Ovary (tissue), 9 donors: ENCODE data around the gene P2RX6. TPM values are rescaled to one million over a fixed set of nuclear protein-coding genes. Genes with fewer than 3 reads are reported as not detected.

Experiments used
- DNase-seq, 5 donors: peaks; one replicate each; pipeline ENCODE4 v3.0.0-alpha.2; 2019 to 2020
- H3K27ac ChIP-seq, 2 donors: fragments of 200-600 bp; one replicate each; pipeline versions ENCODE4 v1.5.1 to v1.8.0; 2019 to 2022
- H3K27me3 ChIP-seq: fragments of 200-600 bp; one replicate; pipeline ENCODE4 v1.8.0; 2022
- H3K36me3 ChIP-seq: fragments of 200-600 bp; sonication (generic); one replicate; pipeline ENCODE4 v1.5.1; 2019
- H3K4me1 ChIP-seq: one replicate; pipeline ENCODE4 v1.8.1; 2013; ENCODE audit warnings: mild to moderate bottlenecking, moderate library complexity; ENCODE audit not compliant: insufficient read depth
- H3K4me3 ChIP-seq: fragments of 200-600 bp; sonication (generic); one replicate; pipeline ENCODE4 v1.5.1; 2017
- H3K9me3 ChIP-seq, 2 donors: fragments of 200-600 bp in 1 of 2; sonication (generic) in 1 of 2; one replicate each; pipeline versions ENCODE4 v1.5.1 to v1.8.1; 2013 to 2019; ENCODE audit warnings: mild to moderate bottlenecking in 1 of 2, moderate library complexity in 1 of 2
- EP300 ChIP-seq: sonication (generic); formaldehyde crosslinking; IDR thresholded peaks from one replicate; pipeline ENCODE4 v1.6.1; 2017; ENCODE audit warnings: antibody characterized with exemption
- POLR2A ChIP-seq: fragments of 450-650 bp; IDR thresholded peaks from one replicate; pipeline ENCODE4 v1.6.1; 2017; ENCODE audit warnings: antibody characterized with exemption, mild to moderate bottlenecking, moderate library complexity
- WGBS, 3 donors: extraction: QIAGEN DNeasy Blood & Tissue Kit in 1 of 3; methylation state at CpG; one replicate each; pipeline versions ENCODE4 v1.1.5 to v1.1.7; 2013 to 2017; 5-methylcytosine and 5-hydroxymethylcytosine counted together
- intact Hi-C, 4 donors: fragments of 100-400 bp; cut with DNase I; formaldehyde crosslinking; loops; one replicate each; pipeline versions ENCODE4 v1.11.0 to v1.15.1; 2022 to 2023
- microRNA counts: library from miRNA; unstranded; fragments of <30 nt; microRNA quantifications from one replicate; lab custom pipeline; 2016
- microRNA-seq, 3 donors: library from miRNA; unstranded; fragments of <30 nt; microRNA quantifications; one replicate each; pipeline versions ENCODE4 to v1.2.0, GENCODE V29; 2019 to 2020
- polyA plus RNA-seq, 2 donors: library from polyadenylated mRNA; stranded (reverse); fragments of 200-250 nt in 1 of 2; fragments of 350-450 nt in 1 of 2; fragmentation: Illumina TruSeq in 1 of 2; extraction: RNeasy Lipid Tissue Mini Kit (QIAGEN cat#74804) in 1 of 2; gene quantifications; one replicate each; pipeline ENCODE4 v1.2.3, GENCODE V29; 2013 to 2014
- small RNA-seq: library from RNA; depleted of rRNA; stranded (forward); fragments of <200 nt; gene quantifications from one replicate; pipeline ENCODE3, GENCODE V24; 2016
- total RNA-seq, 7 donors: library from RNA; depleted of rRNA in 2 of 7; stranded (reverse); fragments of >200 nt in 2 of 7; fragmentation: NEBNext Ultra II Directional in 3 of 7; extraction: Animal tissue kit (Norgen Biotek cat#: 25700) in 3 of 7; gene quantifications; one replicate each; pipeline versions ENCODE4 v1.1.0 to v1.2.4, GENCODE V29; 2016 to 2023
- TF ChIP-seq, protein P1 (sequence below), 3 donors: fragments of 450-650 bp in 2 of 3; fragments of 200-600 bp in 1 of 3; IDR thresholded peaks; one replicate each; pipeline versions ENCODE4 v1.5.1 to v1.8.0; 2016 to 2022; ENCODE audit warnings: antibody characterized with exemption in 3 of 3, mild to moderate bottlenecking in 1 of 3
- donor health status: DM: no; HTN: no; CAD: no; lungs with moderate emphysema.
- donor health status: DM: no; HTN: no; CAD: no.
- donor health status: Bipolar disorder and iron deficiency.
- donor health status: DM: yes; HTN: yes; CAD: no.
- donor health status: DM: no; HTN: no; CAD: no.
- donor health status: DM: yes; HTN: yes; CAD: no.

P2RX6 gene
- total and polyA plus RNA-seq, 9 donors: 0.47 to 1.6 (median 1.0) TPM

DNA sequence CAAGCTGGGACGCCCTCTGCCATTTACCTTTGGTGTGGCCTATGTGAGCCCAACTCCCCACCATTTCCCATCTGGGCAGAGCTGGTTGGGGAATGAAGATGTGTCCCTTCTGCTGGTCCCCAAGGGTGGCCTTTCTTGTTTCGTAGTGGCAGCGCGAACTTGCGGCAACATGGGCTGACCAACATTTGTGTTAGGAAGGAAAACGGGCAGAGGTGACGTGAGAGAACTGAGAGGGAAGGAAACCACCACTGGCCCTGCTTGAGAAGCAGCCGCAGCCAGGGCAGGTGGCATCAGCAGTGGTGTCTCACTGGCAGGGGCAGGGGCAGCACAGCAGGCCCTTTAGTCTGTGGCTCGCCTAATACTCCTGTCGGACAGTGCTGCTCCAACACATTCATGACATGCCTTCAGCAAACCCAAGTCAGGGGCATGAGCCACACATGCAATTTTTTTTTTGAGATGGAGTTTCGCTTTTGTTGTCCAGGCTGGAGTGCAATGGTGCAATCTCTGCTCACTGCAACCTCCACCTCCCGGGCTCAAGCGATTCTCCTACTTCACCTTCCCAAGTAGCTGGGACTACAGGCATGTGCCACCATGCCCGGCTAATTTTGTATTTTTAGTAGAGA lies 60.7 kb downstream of the P2RX6 start:
- Histone ChIP-seq H3K36me3 (no peaks in the 10 kb centered on the region), H3K27me3 (no peaks in the 10 kb centered on the region), H3K27ac (no peak overlapping the region), H3K9me3 (no peaks in the 10 kb centered on the region), H3K4me1 (no peaks in the 10 kb centered on the region), H3K4me3 (no peak overlapping the region)
- intact Hi-C loops: no loop called here
- TF ChIP-seq EP300: no peak
- TF ChIP-seq, protein P1, sequence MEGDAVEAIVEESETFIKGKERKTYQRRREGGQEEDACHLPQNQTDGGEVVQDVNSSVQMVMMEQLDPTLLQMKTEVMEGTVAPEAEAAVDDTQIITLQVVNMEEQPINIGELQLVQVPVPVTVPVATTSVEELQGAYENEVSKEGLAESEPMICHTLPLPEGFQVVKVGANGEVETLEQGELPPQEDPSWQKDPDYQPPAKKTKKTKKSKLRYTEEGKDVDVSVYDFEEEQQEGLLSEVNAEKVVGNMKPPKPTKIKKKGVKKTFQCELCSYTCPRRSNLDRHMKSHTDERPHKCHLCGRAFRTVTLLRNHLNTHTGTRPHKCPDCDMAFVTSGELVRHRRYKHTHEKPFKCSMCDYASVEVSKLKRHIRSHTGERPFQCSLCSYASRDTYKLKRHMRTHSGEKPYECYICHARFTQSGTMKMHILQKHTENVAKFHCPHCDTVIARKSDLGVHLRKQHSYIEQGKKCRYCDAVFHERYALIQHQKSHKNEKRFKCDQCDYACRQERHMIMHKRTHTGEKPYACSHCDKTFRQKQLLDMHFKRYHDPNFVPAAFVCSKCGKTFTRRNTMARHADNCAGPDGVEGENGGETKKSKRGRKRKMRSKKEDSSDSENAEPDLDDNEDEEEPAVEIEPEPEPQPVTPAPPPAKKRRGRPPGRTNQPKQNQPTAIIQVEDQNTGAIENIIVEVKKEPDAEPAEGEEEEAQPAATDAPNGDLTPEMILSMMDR (IDR thresholded peaks at IDR 0.05): no peak
- TF ChIP-seq POLR2A: no peak
- 84 to 93% (median 86%) methylated on average over 14 of the region's 14 CpGs for WGBS, 3 donors
- DNase-seq: no peak

DNA sequence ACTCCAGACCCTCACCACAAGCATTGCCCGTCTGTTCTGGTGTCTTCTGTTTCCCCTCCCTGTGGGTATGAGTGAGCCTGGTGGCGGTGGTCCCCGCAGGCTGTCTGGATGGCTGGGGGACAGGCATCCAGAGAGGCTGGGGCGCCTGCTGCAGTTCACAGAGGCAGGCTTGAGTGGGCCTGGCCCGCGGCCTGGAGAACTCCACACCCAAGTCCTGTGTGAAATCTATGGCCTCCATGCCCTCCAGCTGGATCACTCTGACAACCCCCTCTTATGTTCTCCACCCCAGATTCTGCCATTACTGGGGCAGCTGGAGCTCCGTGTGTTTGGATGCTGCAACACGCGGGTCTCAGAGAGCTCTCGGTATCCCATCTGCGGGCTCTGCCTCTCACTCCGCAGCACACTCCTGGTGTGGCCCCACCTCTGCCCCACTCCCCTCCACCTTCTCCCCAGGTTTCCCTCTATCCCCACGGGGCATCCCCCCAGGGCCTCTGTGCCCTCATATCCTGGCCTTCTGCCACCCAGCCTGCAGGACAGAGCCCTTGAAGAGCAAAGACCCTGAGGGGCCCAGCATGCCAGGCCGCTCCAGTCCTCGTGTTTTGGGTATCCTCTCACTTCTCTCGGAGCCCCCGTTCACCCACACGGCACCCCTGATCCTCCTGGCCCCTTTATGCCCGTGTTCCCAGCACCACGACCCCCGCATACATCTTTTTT lies 62.1 kb downstream of the P2RX6 start:
- Histone ChIP-seq H3K4me3 (no peak overlapping the region), H3K4me1 (no peaks in the 10 kb centered on the region), H3K36me3 (no peaks in the 10 kb centered on the region), H3K27ac (no peak overlapping the region), H3K9me3 (no peaks in the 10 kb centered on the region), H3K27me3 (no peaks in the 10 kb centered on the region)
- no peak for TF ChIP-seq EP300
- TF ChIP-seq POLR2A: no peak
- TF ChIP-seq, protein P1 (IDR thresholded peaks at IDR 0.05): no peak
- no peak for DNase-seq
- 83 to 84% (median 83%) methylated on average over 21 of the region's 21 CpGs for WGBS, 3 donors
- intact Hi-C loops: no loop called here

MicroRNAs encoded within 50 kb of the gene (microRNA counts, 767-probe panel; counts per million panel counts)
- microRNA hsa-miR-649 (lab: Ali Mortazavi, UCI): 530 counts per million, percentile 78 among the panel's probes with 10 or more counts

Small RNAs within 50 kb of the gene (microRNA-seq; reads per million reads assigned to microRNA genes)
- 0 reads per million in 3 donors for gene MIR649

Small RNAs within 50 kb of the gene (small RNA-seq; reads per million reads assigned to genes)
- not detected for gene MIR649

Other genes with a start within 250 kb of the P2RX6 start
- 1 to 10 TPM in 3 of 7 donors, under 1 TPM in 4; 0.22 to 2.2 (median 0.61) TPM for gene SERPIND1, start 241.1 kb upstream of the P2RX6 start, total RNA-seq
- gene SERPIND1, start 241.1 kb upstream of the P2RX6 start, polyA plus RNA-seq: 1 to 10 TPM; 1.1 to 5.0 TPM
- 10 to 100 TPM; 50.0 to 97.6 (median 66.7) TPM for gene PI4KA, start 156.4 kb upstream of the P2RX6 start, total RNA-seq
- 10 to 100 TPM; 30.6 to 36.9 TPM for gene PI4KA, start 156.4 kb upstream of the P2RX6 start, polyA plus RNA-seq
- gene SNAP29, start 156.2 kb upstream of the P2RX6 start, total RNA-seq: 10 to 100 TPM; 12.1 to 25.1 (median 22.9) TPM
- 10 to 100 TPM; 12.0 to 58.6 TPM for gene SNAP29, start 156.2 kb upstream of the P2RX6 start, polyA plus RNA-seq
- gene CRKL, start 97.8 kb upstream of the P2RX6 start, total RNA-seq: 10 to 100 TPM; 42.8 to 71.5 (median 58.0) TPM
- gene CRKL, start 97.8 kb upstream of the P2RX6 start, polyA plus RNA-seq: 10 to 100 TPM; 22.7 to 51.5 TPM
- gene AIFM3, start 47.9 kb upstream of the P2RX6 start, total RNA-seq: 1 to 10 TPM in 4 of 7 donors, under 1 TPM in 3; 0.43 to 2.7 (median 1.1) TPM
- 1 to 10 TPM in 1 of 2 donors, not detected in 1; 1.1 TPM for gene AIFM3, start 47.9 kb upstream of the P2RX6 start, polyA plus RNA-seq
- 10 to 100 TPM; 30.4 to 73.4 (median 51.6) TPM for gene LZTR1, start 32.9 kb upstream of the P2RX6 start, total RNA-seq
- 10 to 100 TPM; 28.2 to 32.3 TPM for gene LZTR1, start 32.9 kb upstream of the P2RX6 start, polyA plus RNA-seq
- 10 to 100 TPM; 27.5 to 54.0 (median 39.3) TPM for gene THAP7, start 13.0 kb upstream of the P2RX6 start, total RNA-seq
- 10 to 100 TPM in 1 of 2 donors, 1 to 10 TPM in 1; 7.8 to 54.9 TPM for gene THAP7, start 13.0 kb upstream of the P2RX6 start, polyA plus RNA-seq
- gene SLC7A4, start 17.4 kb downstream of the P2RX6 start, total RNA-seq: 1 to 10 TPM in 1 of 7 donors, under 1 TPM in 4, not detected in 2; 0.23 to 4.8 (median 0.61) TPM
- gene SLC7A4, start 17.4 kb downstream of the P2RX6 start, polyA plus RNA-seq: under 1 TPM; 0.16 to 0.30 TPM
- gene LRRC74B, start 30.8 kb downstream of the P2RX6 start, total RNA-seq: 1 to 10 TPM in 2 of 7 donors, under 1 TPM in 2, not detected in 3; 0.25 to 3.0 (median 0.77) TPM
- under 1 TPM; 0.02 to 0.03 TPM for gene LRRC74B, start 30.8 kb downstream of the P2RX6 start, polyA plus RNA-seq